Astrocyte of the cerebellum (primary cell): ENCODE results near the gene GPN3.
"Not testable (repeated sequence)": the region's sequence is repeated elsewhere in the genome, so short reads cannot be mapped to it uniquely, and the experiment has no call there.

Source experiments
- DNase-seq: peaks from one replicate; pipeline ENCODE4 v3.0.0-alpha.2; 2011; ENCODE audit warnings: low read depth
- H3K4me3 ChIP-seq: 2 replicates; pipeline ENCODE4 v1.5.1; 2011; ENCODE audit warnings: mild to moderate bottlenecking, low read depth, low read length, moderate library complexity
- in situ Hi-C: cut with HindIII; loops from 2 replicates; pipeline ENCODE4 v1.10.0; 2017; ENCODE audit warnings: low sequenced_read_pairs
- TF ChIP-seq, protein P1 (sequence below): IDR thresholded peaks from 2 replicates; pipeline ENCODE4 v1.5.1; 2012; ENCODE audit warnings: low read length, low read depth, moderate library complexity, mild to moderate bottlenecking; ENCODE audit errors: missing control alignments

Gene GPN3

DNA sequence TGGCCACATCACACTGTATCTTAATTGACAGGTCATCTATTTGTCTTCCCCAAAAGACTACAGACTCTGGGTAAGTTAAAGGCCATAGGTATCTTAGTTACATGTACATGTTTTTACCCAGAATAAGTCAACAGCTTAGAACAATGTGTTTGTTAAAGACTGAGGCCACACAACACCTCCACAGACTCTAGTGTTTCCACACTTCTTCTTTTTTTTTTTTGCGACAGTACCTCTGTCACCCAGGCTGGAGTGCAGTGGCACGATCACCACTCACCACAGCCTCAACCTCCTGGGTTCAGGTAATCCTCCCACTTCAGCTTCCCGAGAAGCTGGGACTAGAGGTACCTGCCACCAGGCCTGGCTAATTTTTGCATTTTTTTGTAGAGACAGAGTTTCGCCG lies 1.3 kb downstream of the GPN3 start:
- in situ Hi-C loops, result no loop called here
- no peak overlapping the region for H3K4me3 ChIP-seq
- DNase-seq, result no peak
- TF ChIP-seq, protein P1, sequence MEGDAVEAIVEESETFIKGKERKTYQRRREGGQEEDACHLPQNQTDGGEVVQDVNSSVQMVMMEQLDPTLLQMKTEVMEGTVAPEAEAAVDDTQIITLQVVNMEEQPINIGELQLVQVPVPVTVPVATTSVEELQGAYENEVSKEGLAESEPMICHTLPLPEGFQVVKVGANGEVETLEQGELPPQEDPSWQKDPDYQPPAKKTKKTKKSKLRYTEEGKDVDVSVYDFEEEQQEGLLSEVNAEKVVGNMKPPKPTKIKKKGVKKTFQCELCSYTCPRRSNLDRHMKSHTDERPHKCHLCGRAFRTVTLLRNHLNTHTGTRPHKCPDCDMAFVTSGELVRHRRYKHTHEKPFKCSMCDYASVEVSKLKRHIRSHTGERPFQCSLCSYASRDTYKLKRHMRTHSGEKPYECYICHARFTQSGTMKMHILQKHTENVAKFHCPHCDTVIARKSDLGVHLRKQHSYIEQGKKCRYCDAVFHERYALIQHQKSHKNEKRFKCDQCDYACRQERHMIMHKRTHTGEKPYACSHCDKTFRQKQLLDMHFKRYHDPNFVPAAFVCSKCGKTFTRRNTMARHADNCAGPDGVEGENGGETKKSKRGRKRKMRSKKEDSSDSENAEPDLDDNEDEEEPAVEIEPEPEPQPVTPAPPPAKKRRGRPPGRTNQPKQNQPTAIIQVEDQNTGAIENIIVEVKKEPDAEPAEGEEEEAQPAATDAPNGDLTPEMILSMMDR, result no peak

DNA sequence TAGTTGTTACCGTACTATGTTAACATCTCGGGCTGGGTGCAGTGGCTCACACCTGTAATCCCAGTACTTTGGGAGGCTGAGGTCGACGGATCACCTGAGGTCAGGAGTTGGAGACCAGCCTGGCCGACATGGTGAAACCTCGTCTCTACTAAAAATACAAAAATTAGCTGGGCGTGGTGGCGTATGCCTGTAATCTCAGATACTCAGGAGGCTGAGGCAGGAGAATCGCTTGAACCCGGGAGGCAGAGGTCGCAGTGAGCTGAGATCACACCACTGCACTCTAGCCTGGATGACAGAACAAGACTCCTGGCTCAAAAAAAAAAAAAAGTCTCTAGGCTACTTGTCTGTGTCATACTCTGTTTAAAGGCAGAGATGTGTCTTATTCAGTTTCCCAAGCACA lies 2.3 kb downstream of the GPN3 start:
- in situ Hi-C loops, DNase-seq, H3K4me3 ChIP-seq: not testable (repeated sequence)

DNA sequence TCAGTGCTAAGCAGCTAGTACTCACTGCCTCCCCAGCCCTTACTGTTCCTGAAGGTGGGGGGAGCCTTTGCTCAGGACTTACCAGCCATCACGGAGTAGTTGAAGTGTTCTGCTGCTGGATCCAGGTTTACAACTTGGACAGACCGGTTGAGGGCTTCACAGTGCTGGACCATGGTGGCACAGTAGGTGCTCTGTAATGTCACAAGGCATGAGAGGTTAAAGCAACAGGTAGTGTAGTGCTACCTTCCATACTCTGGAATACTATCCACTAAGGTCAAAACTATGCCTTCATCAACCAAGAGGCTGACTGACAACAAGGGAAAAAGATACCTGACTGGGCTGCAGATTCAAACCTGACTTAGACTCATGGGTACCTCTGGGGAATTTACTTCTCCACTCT lies 3.0 kb downstream of the GPN3 start:
- H3K4me3 ChIP-seq, result no peak overlapping the region
- in situ Hi-C loops, result no loop called here
- TF ChIP-seq, protein P1, result no peak
- DNase-seq, result no peak

DNA sequence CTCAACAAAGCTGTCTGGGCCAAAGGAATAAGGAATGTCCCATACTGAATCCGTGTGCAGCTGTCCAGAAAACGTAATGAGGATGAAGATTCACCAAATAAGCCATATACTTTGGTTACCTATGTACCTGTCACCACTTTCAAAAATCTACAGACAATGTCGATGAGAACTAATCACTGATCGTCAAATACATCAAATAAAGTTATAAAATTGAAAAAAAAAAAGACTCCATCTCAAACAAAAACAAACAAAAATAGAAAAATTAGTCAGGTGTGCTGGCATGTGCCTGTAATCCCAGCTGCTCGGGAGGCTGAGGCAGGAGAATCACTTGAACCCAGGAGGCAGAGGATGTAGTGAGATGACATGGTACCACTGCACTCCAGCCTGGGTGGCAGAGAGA lies 6.9 kb downstream of the GPN3 start:
- H3K4me3 ChIP-seq, DNase-seq, in situ Hi-C loops: not testable (repeated sequence)

DNA sequence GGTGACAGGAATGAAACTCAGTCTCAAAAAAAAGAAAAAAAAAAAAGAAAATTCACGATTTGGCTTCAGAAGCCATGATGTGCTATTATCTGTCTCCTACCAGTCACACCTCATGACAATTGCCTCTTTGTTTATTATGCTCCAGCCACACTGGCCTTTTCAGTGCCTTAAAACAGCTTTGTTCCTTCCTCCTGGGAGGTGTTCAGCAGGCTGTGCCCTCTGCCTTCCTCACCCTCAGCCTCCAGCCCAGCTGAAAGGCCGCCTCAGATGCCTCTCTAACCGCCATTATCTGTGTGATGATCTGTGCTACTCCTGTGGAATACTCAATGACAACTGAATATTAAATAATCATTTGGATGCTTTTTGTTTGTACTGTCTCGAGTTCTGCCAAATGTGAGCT lies 9.3 kb downstream of the GPN3 start:
- no peak overlapping the region for H3K4me3 ChIP-seq
- DNase-seq, result no peak
- in situ Hi-C loops, result no loop called here
- TF ChIP-seq, protein P1, result no peak

DNA sequence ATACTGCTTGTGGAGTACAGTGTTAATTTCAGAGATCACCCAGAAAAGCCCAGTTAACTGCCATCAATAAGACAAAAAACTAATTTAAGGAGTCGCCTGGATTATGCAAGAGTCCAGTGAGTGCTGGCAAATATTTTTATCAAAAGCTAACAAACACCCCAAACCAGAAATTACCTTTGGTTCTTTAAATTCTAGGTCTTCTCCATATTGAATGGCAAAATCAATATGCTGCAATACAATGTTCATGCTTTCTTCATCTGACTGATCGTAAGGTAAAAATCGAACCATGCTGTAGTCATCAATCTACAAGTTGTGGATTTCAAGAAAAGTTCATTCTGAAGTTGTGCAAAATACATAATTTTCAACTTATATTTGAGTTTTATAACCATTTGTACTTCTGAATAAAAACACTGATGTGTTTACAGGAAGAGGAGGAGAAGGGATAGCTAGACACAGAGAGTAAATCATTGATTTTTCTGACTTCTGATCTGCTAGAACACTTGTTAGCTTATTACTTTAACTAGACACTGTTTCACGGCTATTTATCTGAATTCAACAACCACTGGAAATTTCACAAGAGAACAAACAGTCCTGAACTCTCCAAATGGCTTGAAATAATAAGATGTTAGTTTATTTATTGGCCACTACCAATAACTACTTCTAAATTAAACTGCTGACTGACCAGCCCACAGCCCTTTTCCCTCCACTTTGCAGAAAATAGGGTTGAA lies 14.3 kb downstream of the GPN3 start:
- no peak for DNase-seq
- TF ChIP-seq, protein P1, result no peak
- in situ Hi-C loops, result no loop called here

DNA sequence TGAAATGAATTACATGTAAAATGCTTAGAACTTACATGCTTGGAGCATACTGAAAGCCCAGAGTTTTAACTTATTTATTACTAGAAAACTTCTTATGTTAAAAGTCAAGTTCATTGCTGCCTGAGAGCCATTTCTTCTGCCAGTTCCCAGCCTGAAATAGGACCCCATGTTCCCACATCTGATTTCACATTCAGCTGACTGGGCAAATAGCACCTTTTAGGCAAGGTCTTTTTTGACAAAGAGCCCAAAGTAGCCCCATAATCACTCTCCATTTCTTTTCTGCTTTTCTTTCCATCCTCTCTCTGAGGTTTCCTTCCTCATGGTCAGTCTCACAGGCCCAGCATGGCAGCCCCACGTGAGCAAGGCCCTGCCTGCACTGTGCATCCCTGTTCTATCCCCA lies 16.8 kb downstream of the GPN3 start:
- TF ChIP-seq, protein P1, result no peak
- in situ Hi-C loops, result no loop called here
- no peak for DNase-seq
- H3K4me3 ChIP-seq, result no peak overlapping the region

More for the DNA sequence above, 14.3 kb downstream of the GPN3 start:
- no peak overlapping the region for H3K4me3 ChIP-seq
